Endometrial microvascular endothelial cells (primary cell): ENCODE measurements around the gene CTCFL. TPM values are rescaled to one million over a fixed set of nuclear protein-coding genes. Genes with fewer than 3 reads are reported as not detected.

Experiments
- in situ Hi-C: cut with HindIII; loops from 2 replicates; pipeline ENCODE4 v1.10.0; 2017; ENCODE audit warnings: low sequenced_read_pairs, low pct_unique_long_range_greater_than_20kb; ENCODE audit errors: inconsistent ontology term
- total RNA-seq: library from RNA; depleted of rRNA; stranded (reverse); fragments of >200 nt; gene quantifications from one replicate; pipeline ENCODE4 v1.2.3, GENCODE V29; 2015; ENCODE audit errors: inconsistent ontology term

Gene CTCFL
- total RNA-seq, 1 donor from 2014 or later: not detected

DNA sequence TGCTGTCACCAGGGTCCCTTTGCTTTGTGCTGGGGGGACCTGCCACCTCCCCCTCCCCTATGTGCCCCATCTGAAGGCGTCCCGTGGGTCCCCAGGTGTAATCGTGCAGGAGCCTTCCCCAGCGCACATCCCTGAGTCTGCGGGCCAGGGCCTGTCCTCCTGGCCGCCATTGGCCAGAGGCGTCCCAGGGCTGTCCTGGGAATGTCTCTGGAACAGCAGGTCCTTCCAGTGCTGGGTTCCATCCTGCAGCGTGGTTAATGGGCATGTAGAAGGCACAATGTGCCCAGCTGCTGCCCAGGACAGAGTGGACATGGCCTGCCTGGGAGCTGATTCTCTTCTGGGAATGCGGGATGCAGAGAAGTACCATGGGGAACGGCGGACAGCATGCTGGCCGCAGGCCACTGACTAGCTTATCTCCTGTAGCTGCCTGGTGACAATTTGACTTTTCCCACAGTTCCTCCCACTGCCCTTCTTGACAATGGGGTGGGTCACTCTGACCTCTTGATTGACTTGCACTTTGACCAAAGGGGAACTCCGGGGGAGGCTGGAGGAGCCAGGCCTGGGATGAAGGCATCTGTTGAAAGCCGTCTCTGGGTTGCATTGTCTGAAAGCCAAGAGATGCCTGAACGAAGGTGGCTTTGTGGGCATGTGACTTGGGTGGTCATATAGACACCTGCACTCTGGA, 64.0 kb downstream of the CTCFL start:
- in situ Hi-C loops: no loop called here

DNA sequence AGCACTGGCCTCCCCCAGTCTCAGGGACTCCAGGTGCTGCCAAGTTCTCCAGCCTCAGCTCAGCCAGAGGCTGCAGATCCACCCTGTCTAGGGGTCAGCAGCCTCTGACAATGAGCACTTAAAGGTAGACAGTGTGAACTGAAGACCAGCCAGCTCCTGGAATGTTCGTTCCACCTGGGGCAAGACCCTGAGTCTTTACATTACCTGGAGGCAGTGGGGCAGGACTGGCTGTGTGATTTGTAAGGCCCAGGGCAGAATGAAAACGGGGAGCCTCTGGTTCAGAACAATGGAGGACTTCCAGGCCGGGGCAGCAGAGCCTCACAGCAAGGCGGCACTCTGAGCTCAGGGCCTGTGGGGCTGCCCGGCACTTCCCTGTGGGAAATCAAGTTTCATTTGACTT, 65.0 kb downstream of the CTCFL start:
- in situ Hi-C loops: no loop called here

DNA sequence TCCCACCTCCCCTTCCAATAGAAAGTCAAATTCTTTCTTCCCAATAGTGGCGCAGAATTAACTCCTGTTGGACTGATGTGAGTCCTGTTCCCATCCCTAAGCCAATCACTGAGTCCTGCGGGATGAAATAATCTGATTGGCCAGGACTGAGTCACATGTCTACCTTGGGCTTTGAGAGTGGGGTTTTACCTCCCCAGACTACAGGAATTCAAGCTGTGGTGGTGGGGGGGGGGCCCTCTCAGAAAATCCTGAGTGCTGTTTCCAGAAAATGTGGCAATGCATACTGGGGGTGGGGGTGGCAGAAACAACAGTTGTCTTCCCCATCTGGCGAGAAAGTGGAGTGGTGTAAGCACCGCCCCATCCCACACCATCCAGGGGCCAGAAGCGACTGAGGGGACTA, 65.7 kb downstream of the CTCFL start:
- in situ Hi-C loops: no loop called here

DNA sequence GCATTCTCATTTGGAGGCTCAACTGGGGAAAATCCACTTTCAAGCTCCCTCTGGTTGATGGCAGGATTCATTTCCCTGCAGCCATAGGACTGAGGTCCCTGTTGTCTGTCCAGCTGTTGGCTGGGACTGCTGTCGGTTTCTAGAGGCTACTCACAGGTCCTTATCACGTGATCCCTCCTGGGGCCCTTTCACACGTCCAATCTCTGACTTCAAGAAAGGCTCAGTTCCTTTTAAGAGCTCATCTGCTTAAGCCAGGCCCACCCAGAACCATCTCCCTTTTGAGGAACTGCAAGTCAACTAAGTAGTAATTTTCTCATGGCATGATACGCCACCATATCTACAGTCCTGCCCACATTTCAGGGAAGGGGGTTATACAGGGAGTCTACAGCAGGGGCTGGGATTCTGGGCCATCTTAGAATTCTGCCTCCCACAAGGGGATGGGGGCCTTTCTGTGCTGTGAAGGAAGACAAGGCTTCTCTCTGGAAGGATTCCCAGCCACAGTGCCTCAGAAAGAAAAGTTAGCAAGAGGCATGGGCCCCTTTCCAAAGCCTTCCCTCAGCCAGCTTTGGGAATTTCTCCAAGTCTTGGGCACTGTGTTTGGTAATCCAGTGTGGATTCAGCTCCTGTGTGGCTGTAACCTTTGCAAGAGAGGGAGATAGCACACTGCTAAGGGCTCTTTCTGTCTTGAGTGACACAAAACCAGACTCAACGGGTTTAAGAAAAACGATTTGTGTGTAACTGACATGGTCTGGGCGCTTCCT, 66.4 kb downstream of the CTCFL start:
- in situ Hi-C loops: no loop called here

DNA sequence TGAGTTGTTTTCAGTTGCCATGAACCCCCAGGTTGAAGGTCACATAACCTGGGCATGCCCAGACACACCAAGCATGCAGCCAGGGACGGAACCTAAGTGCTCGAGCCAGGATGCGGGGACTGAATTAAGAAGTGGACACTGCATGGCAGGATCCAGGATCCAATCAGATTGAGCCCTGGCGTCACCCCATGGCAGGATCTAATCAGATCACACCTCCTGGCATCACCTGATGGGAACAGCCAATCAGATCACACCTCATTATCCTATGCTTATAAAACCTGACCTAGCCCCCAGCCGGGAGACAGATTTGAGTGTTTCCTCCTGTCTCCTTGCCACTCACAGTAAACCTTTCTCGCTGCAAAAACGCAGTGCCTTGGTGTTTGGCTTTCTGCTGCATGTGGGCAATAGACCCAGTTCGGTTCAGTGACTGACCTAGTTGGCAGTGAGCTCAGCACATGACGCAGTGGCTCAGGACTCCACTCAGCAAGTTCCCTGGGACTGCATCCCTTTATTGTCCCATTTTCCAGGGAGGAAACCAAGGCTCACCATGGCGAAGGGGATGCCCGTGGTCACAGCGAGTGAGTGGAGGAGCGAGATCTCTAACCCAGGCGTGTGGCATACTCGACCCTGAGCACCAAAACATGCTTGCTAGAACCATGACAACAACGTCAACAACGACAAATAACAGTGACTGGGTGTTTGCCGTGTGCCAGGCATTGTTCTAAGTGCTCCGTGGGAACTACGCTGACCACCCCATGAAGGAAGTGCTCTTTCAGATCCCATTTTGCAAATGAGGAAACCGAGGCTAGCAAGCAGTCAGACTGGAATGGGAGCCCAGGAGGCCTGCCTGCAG, 67.5 kb downstream of the CTCFL start:
- in situ Hi-C loops: no loop called here

DNA sequence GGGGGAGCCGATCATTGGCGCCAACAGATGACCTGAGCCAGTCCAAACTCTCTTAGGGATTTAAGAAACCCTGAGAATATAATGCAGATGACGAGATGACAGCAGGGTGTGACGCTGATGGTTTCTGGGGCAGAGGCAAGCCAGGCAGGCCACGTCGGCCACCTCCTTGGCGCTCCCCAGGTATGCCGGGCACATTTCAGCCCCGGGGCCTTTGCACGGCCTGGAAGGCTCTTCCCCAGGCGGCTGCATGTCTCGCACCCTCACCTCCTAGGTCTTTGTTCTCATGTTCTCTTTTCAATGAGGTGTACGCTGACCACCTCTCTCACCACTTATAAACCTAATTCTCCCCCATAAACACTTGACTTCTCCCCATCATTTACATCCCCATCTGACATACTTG, 68.8 kb downstream of the CTCFL start:
- in situ Hi-C loops: no loop called here

DNA sequence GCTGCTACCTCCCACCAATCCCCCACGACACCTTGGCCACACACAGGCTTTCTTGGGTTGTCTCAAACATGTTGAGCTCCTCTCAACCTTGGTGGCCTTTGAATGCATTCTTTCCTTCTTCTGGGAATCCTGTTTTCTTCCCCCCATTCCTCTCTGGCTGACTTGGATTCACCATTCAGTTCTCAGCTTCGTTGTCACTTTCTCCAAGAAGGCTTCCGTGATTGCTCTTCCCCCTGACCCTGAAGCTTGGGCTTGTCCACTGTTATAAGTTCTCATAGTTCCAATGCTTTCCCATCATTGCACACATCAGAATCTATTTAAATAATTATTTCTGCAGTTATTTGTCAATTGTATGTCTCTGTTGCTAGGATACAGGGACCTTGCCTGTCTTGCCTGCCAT, 69.6 kb downstream of the CTCFL start:
- in situ Hi-C loops: no loop called here

DNA sequence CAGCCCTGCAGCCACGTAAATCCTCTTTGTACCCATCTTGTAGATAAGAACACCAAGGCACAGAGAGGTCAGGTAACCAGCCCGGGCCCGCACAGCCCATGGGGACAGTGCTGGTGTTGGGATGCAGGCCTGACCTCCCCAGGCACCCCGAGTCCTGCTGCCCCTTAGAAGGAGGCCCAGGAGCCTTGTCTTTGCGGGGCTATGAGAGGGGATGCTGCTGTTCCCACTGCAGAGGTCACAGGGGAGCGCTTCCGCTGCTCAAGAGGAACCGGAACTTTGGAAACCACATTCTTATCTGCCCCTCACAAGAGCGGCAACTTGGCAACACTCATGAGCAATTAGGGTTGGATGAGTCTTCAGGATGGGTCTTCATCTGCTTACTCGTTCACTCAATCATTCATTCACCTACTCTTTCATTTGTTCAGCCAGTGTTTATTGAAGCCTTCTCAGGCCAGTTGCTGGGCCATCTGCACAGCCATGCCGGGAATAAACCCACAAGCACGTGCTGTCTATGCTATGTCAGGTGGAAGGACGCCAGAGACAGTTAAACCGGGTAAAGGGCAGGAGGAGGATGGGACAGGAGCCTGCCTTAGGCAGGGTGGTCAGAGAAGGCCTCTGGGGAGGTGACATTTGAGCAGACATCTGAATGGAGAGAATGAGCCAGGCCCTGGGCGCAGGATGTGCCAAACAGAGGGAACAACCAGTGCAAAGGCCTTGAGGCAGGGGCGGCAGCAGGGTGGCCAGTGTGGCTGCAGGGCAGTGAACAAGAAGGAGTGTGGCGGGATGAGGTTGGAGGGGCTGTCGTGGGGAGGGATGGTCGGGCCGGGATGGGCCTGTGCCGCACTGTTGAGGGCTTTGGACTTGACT, 72.9 kb downstream of the CTCFL start:
- in situ Hi-C loops: no loop called here

DNA sequence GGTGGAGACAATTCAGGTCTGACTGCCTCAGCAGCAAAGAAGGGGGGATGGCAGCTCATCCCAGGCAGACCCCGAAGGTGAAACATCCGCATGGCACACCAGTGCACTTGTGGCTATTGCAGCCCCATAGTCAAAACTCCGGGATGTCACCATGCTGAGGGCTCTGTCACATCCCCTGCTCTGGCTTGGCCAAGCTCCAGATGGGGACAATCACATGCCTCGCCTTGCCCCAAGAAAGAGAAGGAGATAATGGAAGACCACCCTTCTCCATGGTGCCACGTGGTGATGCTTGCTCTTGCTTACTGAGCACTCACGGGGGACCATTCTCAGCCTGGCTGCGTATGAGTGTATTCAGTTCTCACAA, 73.5 kb downstream of the CTCFL start:
- in situ Hi-C loops: no loop called here

DNA sequence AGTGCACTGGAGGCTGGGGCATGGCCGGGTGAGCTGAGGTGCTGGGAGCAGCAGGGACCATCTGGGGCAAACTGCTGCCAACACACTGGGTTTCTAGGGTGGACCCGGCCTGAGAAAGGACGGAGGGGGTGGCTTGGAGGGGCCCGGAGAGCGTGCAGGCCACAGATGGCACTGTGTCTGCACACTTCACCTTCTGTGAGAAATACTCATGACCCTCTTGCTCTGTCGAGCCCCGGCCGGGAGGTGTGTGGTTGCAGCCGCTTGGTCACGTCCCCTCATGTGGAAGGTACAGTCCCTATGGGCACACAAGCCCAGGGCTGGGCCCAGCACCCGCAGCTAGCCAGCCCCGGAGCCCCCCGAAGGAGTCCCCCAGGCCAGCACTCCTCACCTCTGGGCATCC, 74.0 kb downstream of the CTCFL start:
- in situ Hi-C loops: no loop called here

DNA sequence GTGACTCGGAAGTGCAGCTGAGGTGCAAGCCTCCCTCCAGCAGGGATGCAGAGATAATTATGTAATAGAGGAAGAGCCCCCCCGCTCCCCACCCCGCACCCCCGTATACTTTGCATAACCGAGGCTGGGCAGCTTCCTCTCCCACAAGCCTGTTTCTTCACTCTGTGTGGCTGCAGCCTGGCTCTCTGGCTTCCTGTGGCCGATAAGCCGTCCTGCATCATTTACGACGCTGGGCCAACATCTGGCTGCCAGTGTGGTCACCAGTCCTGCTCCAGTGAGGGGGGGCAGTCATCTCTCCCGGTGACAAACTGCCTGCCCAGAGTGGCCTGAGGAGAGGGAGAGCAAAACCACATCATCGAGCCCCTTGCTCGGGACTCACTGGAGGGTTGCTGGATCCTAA, 74.5 kb downstream of the CTCFL start:
- in situ Hi-C loops: no loop called here

DNA sequence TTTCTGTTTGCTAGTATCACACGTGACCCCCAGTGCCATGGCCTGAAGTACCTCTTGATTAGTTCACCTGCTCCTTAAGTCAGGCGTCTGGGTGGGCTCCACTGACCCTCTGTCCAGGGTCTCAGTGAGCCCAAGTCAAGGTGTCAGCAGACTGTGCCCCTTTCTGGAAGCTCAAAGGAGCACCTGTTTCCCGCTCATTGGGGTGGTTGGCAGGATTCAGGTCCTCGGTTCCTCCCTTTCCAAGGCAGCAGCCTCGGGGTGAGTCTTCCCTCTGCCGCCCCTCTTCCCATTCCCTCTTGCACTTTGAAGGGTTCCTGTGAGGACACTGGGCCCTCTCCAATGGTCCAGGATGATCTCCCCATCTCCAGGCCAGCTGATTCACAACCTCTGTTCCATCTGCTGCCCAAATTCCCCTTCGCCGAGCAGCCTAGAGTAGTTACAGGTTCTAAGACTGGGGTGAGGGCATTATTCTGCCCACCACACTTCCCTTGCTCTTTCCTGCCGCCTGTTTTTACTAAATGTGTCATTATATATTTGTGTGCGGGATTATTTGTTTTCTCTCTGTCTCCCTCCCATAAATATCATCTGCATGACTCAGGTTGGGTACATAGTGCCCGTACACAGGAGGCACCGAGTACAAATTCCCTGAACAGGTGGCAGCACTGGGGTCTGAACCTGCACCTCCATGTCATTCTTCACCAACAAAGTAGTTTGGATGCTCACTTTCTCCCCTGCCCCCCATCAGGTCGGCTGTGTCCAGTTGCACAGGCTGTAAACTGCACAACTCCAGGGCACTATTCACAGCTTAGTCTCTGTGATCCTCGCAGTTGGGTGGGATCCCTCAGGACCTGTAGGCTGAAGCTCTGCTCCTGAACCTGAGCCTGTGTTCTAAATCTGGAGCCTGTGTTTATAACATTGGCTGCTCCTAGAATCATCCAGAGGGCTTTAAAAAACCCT, 75.3 kb downstream of the CTCFL start:
- in situ Hi-C loops: no loop called here

DNA sequence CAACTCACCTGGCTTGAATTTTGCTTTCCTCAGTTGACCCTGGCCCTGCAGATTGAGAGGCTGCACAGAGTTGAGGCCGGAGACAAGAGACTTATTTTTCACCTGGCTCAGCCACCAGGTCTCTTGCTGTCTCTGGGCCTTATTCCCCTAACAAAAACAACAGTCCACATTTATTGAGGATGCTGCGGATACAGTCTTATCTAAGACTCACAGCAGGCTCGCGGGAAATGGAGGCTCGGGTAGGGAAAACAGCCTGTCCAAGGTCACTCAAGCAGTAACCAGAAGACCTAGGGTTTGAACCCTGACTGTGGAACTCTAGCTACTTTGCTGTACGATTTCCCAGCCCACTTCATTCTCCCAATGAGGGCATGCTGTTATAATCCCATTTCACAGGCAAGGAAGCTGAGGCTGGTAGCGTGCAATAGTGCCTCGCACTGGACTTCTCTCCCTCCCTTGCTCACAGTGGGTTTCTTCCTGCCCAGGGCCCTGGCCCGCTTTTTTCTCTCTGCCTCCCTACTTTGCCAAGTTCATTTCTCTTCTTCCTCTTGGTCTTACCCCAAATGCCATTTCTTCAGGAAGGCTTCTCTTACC, 76.1 kb downstream of the CTCFL start:
- in situ Hi-C loops: no loop called here

Other genes with a start within 250 kb of the CTCFL start
- gene SPO11, start 195.3 kb downstream of the CTCFL start, total RNA-seq: not detected
- gene RAE1, start 173.9 kb downstream of the CTCFL start, total RNA-seq: 60.5 TPM
- 23.1 TPM for gene RBM38, start 133.7 kb downstream of the CTCFL start, total RNA-seq
- not detected for gene PCK1, start 36.0 kb upstream of the CTCFL start, total RNA-seq
- not detected for gene ZBP1, start 95.3 kb upstream of the CTCFL start, total RNA-seq
- gene PMEPA1, start 184.9 kb upstream of the CTCFL start, total RNA-seq: 4.4 TPM